ENCODE results near the gene SHOC2.

- TF ChIP-seq ZBTB38 (CRISPR knock-in tag; IDR thresholded peaks at IDR 0.05): no peak
- TF ChIP-seq CBX5 (CRISPR knock-in tag; IDR thresholded peaks at IDR 0.05; ENCODE audit: borderline replicate concordance): no peak
- TF ChIP-seq ZNF737 (CRISPR knock-in tag; IDR thresholded peaks at IDR 0.05; ENCODE audit: borderline replicate concordance): no peak
- no peak for TF ChIP-seq ADNP (CRISPR knock-in tag; IDR thresholded peaks at IDR 0.05)
- TF ChIP-seq, protein P1, sequence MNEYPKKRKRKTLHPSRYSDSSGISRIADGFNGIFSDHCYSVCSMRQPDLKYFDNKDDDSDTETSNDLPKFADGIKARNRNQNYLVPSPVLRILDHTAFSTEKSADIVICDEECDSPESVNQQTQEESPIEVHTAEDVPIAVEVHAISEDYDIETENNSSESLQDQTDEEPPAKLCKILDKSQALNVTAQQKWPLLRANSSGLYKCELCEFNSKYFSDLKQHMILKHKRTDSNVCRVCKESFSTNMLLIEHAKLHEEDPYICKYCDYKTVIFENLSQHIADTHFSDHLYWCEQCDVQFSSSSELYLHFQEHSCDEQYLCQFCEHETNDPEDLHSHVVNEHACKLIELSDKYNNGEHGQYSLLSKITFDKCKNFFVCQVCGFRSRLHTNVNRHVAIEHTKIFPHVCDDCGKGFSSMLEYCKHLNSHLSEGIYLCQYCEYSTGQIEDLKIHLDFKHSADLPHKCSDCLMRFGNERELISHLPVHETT (CRISPR knock-in tag; conservative IDR thresholded peaks at IDR 0.05): no peak
These were observed at the start of gene SHOC2 for GRCh38 chr10:110919349-110919931.
